GM21619 (cell line): Measurements from ENCODE around the gene NADSYN1.

Experiments
- ATAC-seq: cut with Tn5 transposase; IDR thresholded peaks from one replicate; pipeline ENCODE4 v1.9.1; 2021; ENCODE audit not compliant: unreplicated experiment

Gene NADSYN1

DNA sequence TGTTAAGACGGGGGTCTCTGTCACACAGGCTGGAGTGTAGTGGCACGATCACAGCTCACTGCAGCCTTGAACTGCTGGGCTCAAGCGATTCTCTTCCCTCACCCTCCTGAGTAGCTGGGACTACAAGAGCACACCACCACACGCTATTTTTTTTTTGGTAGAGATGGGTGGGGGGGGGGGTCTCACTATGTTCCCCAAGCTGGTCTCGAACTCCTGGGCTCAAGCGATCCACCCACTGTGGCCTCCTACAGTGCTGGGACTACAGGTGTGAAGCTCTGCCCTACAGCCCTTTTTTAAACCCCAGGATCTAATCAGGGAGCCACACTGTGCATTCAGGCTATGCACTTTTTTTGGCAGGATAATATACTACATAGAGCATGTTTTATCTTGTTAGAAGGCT is 3.4 kb upstream of the NADSYN1 start:
- ATAC-seq, result no peak

- ATAC-seq, result no peak
These were observed 2.5 kb upstream of the NADSYN1 start for GRCh38 chr11:71450507-71450906.

- ATAC-seq, result no peak
These were observed 2.1 kb upstream of the NADSYN1 start for GRCh38 chr11:71450939-71451338.

DNA sequence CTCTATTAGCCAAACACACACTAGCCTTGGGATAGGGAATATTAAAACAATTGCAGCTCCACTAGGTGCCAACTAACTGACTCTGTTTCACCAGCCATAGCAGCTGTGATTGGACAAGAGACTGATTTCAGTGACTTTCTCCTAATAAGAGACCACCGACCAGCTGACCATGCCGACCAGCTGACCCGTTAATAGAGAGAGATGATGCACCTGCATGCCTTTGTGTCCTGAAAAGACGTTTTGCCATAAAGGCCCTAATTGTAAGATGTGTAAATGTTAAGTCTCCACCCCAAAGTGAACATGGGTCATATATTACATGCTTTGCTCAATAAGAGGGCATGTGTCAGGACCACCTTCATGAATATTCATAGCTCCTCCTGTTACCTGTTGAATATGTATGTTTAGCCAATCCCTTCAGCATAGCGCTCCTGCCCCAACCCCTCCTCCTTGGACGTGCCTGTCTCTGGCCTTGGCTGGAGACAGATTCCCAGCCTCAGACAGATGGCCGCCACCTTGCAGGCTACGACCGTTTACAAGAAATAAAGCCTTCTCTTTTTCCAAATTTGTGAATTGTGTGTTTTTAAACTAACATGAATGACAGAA is 1.3 kb upstream of the NADSYN1 start:
- no peak for ATAC-seq

GRCh38 chr11:71452199-71453036 is 585 bp upstream of the NADSYN1 start:
- no peak for ATAC-seq

GRCh38 chr11:71453918-71454304 is 908 bp downstream of the NADSYN1 start:
- no peak for ATAC-seq

GRCh38 chr11:71454470-71455113 is 1.6 kb downstream of the NADSYN1 start:
- no peak for ATAC-seq

- ATAC-seq, result no peak
These were observed 3.3 kb downstream of the NADSYN1 start for GRCh38 chr11:71456294-71456693.

DNA sequence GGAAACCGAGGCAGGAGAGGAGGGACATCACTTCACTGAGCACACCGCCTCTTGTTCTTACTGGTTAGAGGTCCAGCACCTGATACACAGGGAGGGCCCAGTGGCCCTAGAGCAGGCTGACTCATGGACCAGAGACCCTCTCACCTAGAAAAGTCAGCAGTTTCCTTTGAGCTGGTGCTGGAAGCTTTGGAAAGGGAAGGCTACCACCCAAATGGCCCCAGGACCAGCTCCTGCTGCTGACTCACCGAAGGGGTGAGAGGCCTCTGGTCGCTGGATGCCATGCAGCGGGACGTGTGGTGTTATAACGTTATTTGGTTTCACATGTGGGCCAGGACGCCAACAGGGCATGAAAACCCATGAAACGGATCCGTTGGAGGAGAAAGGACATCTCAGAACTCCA is 3.8 kb downstream of the NADSYN1 start:
- no peak for ATAC-seq

DNA sequence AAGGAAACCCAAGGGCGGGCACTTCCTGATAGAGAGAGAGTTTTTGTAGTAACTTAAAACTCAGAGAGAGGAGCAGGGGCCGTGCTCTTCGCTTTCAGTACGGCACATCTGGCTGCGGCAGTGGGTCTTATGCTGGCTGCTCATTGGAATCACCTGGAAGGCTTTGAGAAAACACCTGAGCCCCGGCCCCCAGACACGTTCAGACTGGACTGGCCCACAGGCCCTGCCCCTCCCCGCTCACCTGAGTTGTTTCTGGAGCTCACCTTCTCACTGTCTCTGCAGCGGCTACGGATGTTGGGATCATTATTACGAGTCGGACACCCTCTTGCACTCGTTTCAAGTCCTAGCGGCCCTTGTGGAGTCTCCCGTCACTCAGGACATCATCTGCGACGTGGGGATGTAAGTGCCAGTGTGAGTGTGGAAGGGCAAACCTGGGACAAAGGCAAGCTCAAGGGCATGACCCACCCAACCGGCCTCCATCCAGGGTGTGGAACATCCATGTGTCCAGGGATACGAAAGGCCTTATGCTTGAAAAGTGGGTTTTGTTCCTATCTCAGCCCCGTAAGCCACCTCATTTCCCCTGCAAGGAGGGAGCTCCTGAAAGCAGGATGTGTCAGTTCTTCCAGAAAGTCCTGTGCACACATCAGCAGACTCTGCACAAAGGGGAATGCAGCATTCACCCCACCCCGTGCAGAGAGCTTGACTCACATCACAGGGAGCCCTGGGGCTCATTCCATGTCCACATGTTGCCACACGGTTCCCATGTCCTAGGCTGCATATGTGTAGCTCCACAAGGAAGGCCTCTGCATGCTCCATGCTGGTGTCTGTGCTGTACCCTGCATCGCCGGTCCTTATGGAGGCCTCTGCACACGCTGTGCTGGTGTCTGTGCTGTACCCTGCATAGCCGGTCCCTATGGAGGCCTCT is 5.4 kb downstream of the NADSYN1 start:
- no peak for ATAC-seq

GRCh38 chr11:71459076-71459766 is 6.2 kb downstream of the NADSYN1 start:
- ATAC-seq, result no peak

DNA sequence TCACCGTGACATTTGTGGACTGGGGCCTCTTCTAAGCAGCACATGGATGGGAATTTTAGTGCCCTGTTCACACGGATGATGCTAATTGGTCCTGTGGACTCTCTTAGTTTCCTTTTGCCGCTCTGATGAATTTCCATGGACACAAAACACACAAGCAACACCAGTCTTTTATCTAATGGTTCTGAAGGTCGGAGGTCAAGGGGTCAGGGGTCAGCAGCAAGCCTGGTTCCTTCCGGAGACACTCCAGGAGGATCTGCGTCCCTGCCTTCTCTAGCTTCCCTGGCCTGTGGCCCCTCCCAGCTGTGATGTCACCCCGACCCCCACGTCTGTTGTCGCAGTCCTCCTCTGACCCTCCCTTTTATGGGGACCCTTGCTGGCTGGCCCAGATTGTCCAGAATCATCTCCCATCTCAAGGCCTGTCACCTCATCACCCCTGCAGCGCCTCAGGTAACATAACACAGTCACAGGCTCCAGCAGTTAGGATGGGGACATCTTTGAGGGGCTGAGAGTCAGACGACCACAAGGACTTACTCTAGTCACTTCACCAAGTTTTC is 6.8 kb downstream of the NADSYN1 start:
- no peak for ATAC-seq

DNA sequence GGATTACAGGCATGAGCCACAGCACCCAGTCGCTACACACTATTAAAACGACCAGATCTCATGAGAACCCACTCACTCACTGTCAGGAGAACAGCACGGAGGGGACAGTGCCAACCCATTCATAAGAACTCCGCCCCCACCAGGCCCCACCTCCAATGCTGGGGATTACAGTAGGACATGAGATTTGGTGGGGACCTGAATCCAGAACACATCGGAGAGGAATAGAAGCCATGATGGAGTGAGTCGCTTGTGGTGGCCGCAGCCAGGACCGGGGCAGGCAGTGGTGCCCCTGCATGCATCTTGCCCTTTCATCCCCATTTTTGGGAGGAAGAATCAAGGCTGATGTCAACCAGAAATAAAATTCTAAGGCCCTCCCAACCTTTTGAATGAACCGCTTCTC is 8.7 kb downstream of the NADSYN1 start:
- no peak for ATAC-seq

GRCh38 chr11:71462726-71463125 is 9.7 kb downstream of the NADSYN1 start:
- ATAC-seq, result no peak

DNA sequence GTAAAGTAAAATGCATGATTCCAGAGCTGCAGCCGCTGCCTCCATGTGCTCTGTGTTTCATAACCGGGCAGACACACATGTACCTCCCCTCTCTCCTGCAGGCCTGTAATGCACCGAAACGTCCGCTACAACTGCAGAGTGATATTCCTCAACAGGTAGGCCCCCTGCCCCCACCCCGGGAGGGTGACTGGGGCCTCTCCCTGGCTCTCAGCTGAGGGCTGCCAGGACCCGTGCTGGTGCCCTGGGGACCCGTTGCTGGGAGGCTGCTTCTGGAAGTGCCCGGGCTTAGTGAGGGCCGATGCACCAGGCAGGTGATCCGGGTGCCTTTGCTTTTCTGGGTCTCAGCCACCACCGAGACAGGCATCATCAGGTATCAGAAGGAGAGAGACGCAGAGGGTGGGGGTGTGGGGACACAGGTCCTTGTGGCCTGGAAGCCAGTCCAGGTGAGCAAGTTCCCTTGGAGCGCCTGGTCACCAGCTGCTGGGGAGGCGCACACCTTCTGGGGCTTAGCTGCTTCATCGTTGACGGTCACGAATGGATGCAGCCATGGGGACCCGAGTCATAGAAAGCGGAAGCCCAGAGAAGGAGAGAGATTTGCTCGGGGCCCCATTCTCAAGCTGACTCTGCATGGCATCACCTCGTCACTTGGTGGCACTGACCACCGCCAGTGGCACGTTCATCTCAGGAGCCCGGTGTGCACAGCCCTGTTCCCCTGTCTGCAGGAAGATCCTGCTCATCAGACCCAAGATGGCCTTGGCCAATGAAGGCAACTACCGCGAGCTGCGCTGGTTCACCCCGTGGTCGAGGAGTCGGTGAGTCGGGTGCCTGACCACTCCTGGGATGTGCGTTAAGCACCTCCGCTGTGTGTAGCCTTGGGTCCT is 10.6 kb downstream of the NADSYN1 start:
- no peak for ATAC-seq

DNA sequence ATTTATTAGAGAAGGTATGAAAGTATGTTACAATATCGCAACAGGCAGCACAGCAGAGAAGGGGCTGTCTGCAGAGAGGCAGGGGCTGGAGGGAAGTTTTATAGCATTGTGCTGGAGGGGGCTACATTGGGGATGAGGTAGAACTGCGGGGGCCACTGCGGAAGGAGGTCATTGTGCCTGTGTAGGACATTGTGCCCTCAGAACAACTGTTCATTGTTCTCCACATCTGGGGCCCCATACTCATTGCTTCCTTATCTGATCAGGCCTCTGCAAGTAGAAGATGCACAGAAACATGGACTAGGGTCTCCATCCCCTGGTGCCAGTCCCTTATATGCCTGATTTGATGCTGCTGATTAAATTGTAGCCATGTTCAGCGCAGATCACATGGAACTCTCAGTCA is 12.1 kb downstream of the NADSYN1 start:
- no peak for ATAC-seq

- no peak for ATAC-seq
These were observed 13.4 kb downstream of the NADSYN1 start for GRCh38 chr11:71466358-71466757.

DNA sequence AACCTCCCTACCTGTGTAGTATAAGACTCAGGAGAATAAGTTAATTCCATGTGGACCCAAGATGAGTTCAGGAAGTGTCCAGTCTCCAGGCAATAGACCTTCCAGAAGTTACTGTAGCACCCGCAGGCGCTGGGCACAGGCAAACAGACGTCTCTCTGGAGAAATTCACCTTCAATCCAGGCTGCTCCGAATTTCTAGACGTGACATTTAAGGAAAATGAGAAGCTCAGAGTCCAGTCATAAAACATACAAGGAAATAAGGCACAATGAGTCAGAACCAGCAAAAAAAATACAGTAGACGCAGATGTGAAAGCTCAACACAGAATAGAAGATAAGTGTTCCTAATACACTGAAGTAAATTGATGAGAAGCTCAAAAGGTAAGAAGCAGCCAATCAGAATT is 14.2 kb downstream of the NADSYN1 start:
- ATAC-seq, result no peak

DNA sequence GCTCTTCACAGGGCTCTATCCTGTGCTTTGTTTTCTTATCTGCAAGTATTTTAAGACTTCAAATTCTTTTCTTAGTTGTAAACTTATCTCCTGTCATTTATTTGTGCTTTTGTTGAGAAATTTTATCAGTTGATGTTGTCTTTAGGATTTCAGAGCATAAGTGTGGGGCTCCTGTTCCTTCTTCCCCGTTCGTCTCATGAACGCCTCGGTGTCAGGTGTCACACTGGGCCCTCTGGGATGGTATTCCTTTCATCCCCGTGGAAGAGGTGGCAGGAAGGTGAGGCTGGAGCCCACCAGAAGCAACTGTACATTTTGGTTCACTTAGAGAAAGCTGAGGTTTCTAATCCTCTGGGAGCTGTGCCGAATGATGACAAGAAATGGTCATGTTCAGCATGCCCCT is 17.9 kb downstream of the NADSYN1 start:
- no peak for ATAC-seq
